K562 (cell line): ENCODE measurements around the gene SUPT20HL2. TPM values are rescaled to one million over a fixed set of nuclear protein-coding genes. Genes with fewer than 3 reads are reported as not detected.

Experiments
- CBX2 ChIP-seq: fragments of 200-600 bp; sonication (generic); IDR thresholded peaks from one replicate; pipeline ENCODE4 v1.6.1; 2012; ENCODE audit warnings: mild to moderate bottlenecking, low read length, inconsistent platforms; ENCODE audit not compliant: insufficient read depth, poor library complexity, severe bottlenecking
- PCBP2 ChIP-seq: fragments of 200-400 bp; formaldehyde crosslinking; IDR thresholded peaks from 2 replicates; pipeline ENCODE4 v1.6.1; 2018; ENCODE audit warnings: low read length, low read depth, mild to moderate bottlenecking, moderate library complexity; ENCODE audit not compliant: poor library complexity, severe bottlenecking
- ZNF407 ChIP-seq: fragments of 450-650 bp; IDR thresholded peaks from 2 replicates; pipeline ENCODE4 v1.6.1; 2016; ENCODE audit warnings: low read depth
- ZNF583 ChIP-seq: fragments of 250-450 bp; sonication (Bioruptor Pico); IDR thresholded peaks from 2 replicates; pipeline ENCODE4 v1.4.0; 2020
- polyA plus RNA-seq, 8 experiments: library from polyadenylated mRNA; depleted of rRNA in 4 of 8; stranded (reverse) in 5 of 8; unstranded in 3 of 8; fragments of >200 nt; fragmentation: Nextera tagmentation in 2 of 8; fragmentation: Illumina TruSeq in 1 of 8; extraction: Ambion mirVana in 2 of 8; extraction: Trizol in 1 of 8; gene quantifications; 2 replicates each; pipeline versions ENCODE4 v1.2.1 to v1.2.3, GENCODE V29; 2011 to 2014; ENCODE audit warnings: inconsistent platforms in 1 of 8, missing spikeins in 1 of 8
- total RNA-seq, 7 experiments: library from RNA; depleted of rRNA in 6 of 7; stranded (reverse); fragments of >200 nt in 6 of 7; fragmentation: Illumina TruSeq in 2 of 7; extraction: Trizol in 2 of 7; gene quantifications; 2 replicates each; pipeline versions ENCODE4 v1.2.1 to v1.2.3, GENCODE V29; 2011 to 2021; ENCODE audit warnings: low replicate concordance in 1 of 7
- TF ChIP-seq, protein P1 (sequence below): sonication (generic); formaldehyde crosslinking; IDR thresholded peaks from 2 replicates; pipeline ENCODE4 v1.8.0; 2022; ENCODE audit warnings: mild to moderate bottlenecking, missing genetic modification reagents, borderline replicate concordance

SUPT20HL2 gene
- total and polyA plus RNA-seq, 9 of the 15 experiments (the other 6 are each of a cell fraction or from before 2014, with no cell fraction given): 0.04 TPM; not detected in 8

DNA sequence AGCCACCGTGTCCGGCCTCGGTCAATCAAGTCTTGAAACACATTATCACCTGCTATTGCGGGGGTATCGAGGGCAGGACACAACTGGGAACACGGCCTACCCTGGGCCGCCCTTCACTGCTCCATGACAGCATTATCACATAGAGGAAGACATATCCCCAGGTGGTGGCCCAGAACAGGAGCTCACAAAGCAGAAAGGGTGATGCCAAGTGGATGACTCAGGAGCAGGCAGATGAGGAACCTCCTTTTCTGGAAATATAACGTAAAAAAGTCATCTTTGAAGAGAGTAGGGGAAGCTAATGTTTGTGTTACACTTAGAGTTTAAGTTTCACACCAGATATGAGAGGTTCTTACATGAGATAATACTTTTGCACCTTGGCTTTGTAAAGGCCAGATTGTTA is 41.2 kb upstream of the SUPT20HL2 start (continued):
- TF ChIP-seq, protein P1, sequence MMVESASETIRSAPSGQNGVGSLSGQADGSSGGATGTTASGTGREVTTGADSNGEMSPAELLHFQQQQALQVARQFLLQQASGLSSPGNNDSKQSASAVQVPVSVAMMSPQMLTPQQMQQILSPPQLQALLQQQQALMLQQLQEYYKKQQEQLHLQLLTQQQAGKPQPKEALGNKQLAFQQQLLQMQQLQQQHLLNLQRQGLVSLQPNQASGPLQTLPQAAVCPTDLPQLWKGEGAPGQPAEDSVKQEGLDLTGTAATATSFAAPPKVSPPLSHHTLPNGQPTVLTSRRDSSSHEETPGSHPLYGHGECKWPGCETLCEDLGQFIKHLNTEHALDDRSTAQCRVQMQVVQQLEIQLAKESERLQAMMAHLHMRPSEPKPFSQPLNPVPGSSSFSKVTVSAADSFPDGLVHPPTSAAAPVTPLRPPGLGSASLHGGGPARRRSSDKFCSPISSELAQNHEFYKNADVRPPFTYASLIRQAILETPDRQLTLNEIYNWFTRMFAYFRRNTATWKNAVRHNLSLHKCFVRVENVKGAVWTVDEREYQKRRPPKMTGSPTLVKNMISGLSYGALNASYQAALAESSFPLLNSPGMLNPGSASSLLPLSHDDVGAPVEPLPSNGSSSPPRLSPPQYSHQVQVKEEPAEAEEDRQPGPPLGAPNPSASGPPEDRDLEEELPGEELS (CRISPR knock-in tag): no peak
- no peak for TF ChIP-seq CBX2
- TF ChIP-seq PCBP2: no peak
- no peak for TF ChIP-seq ZNF583 (CRISPR knock-in tag)
- TF ChIP-seq ZNF407: no peak
